Uterus (tissue), 4 donors: ENCODE results near the gene UBALD2. TPM values are rescaled to one million over a fixed set of nuclear protein-coding genes. Genes with fewer than 3 reads are reported as not detected.

ENCODE experiments used
- DNase-seq, 2 donors: peaks; one replicate each; pipeline ENCODE4 v3.0.0-alpha.2; 2019 to 2020
- H3K27ac ChIP-seq, 2 donors: fragments of 200-600 bp; sonication (generic); 1 replicate in 1 of 2; 2 replicates in 1 of 2; pipeline ENCODE4 v1.5.1; 2016 to 2018
- H3K27me3 ChIP-seq, 2 donors: fragments of 200-600 bp; sonication (generic); one replicate each; pipeline ENCODE4 v1.5.1; 2018 to 2019; ENCODE audit warnings: control low read depth in 1 of 2
- H3K36me3 ChIP-seq, 2 donors: fragments of 200-600 bp; sonication (generic); one replicate each; pipeline ENCODE4 v1.5.1; 2019; ENCODE audit warnings: control low read depth in 1 of 2
- H3K4me1 ChIP-seq, 2 donors: fragments of 200-600 bp; sonication (generic); one replicate each; pipeline ENCODE4 v1.5.1; 2018 to 2019; ENCODE audit warnings: control low read depth in 1 of 2
- H3K4me3 ChIP-seq, 2 donors: fragments of 200-600 bp; sonication (generic); 1 replicate in 1 of 2; 2 replicates in 1 of 2; pipeline ENCODE4 v1.5.1; 2018 to 2019; ENCODE audit warnings: mild to moderate bottlenecking in 1 of 2
- H3K9me3 ChIP-seq, 2 donors: fragments of 200-600 bp; sonication (generic); one replicate each; pipeline ENCODE4 v1.5.1; 2019; ENCODE audit warnings: control low read depth in 1 of 2
- CTCF ChIP-seq, 4 experiments: fragments of 200-600 bp in 2 of 4; fragments of 450-650 bp in 2 of 4; sonication (generic) in 2 of 4; IDR thresholded peaks; one replicate each; pipeline ENCODE4 v1.5.1; 2016 to 2019; ENCODE audit warnings: antibody characterized with exemption in 4 of 4, mild to moderate bottlenecking in 2 of 4, moderate library complexity in 1 of 4
- POLR2A ChIP-seq, 2 donors: fragments of 450-650 bp; IDR thresholded peaks; one replicate each; pipeline ENCODE4 v1.6.1; 2016; ENCODE audit warnings: antibody characterized with exemption in 2 of 2, mild to moderate bottlenecking in 1 of 2, moderate library complexity in 1 of 2
- intact Hi-C: fragments of 100-400 bp; cut with DNase I; formaldehyde crosslinking; loops from one replicate; pipeline ENCODE4 v1.15.1; 2023; ENCODE audit warnings: low total_unique reads
- total RNA-seq, 4 donors: library from RNA; depleted of rRNA in 3 of 4; stranded (reverse); fragments of >200 nt in 3 of 4; gene quantifications; one replicate each; pipeline versions ENCODE4 v1.1.0 to v1.2.4, GENCODE V29; 2014 to 2023
- donor health status: DM: yes; HTN: yes; CAD: no.

Gene UBALD2
- total RNA-seq, 4 donors from 2014 or later: 2.0 to 17.4 (median 9.2) TPM

- Histone ChIP-seq H3K4me3 (no peak overlapping the region), H3K27me3 (peaks cover 0 to 4% of the 10 kb centered on the region in 2 donors), H3K36me3 (no peaks in the 10 kb centered on the region), H3K9me3 (no peaks in the 10 kb centered on the region), H3K4me1 (no peaks in the 10 kb centered on the region), H3K27ac (no peak overlapping the region)
- intact Hi-C loops: loop anchor here (10.0 kb wide), 1 partner anchor 497 kb away; no protein-coding TSS in a partner anchor
- no peak for TF ChIP-seq CTCF (IDR thresholded peaks at IDR 0.05)
- no peak for DNase-seq
Observed at GRCh38 chr17:76247304-76247703, 17.8 kb upstream of the UBALD2 start.

- intact Hi-C loops: loop anchor here (10.0 kb wide), 1 partner anchor 497 kb away; no protein-coding TSS in a partner anchor
- Histone ChIP-seq H3K4me1 (no peaks in the 10 kb centered on the region), H3K27me3 (peaks cover 0 to 4% of the 10 kb centered on the region in 2 donors), H3K4me3 (no peak overlapping the region), H3K9me3 (no peaks in the 10 kb centered on the region), H3K27ac (no peak overlapping the region), H3K36me3 (no peaks in the 10 kb centered on the region)
- no peak for DNase-seq
- no peak for TF ChIP-seq POLR2A (IDR thresholded peaks at IDR 0.05)
- TF ChIP-seq CTCF (IDR thresholded peaks at IDR 0.05): no peak
Observed at GRCh38 chr17:76248013-76248782, 16.9 kb upstream of the UBALD2 start.

- Histone ChIP-seq H3K4me3 (no peak overlapping the region), H3K27ac (no peak overlapping the region), H3K9me3 (no peaks in the 10 kb centered on the region), H3K4me1 (no peaks in the 10 kb centered on the region), H3K27me3 (peaks cover 0 to under 1% of the 10 kb centered on the region in 2 donors), H3K36me3 (no peaks in the 10 kb centered on the region)
- no peak for DNase-seq
- intact Hi-C loops: no loop called here
- TF ChIP-seq CTCF (IDR thresholded peaks at IDR 0.05) (no peak), POLR2A (IDR thresholded peaks at IDR 0.05) (no peak)
Observed at GRCh38 chr17:76250141-76250540, 15.0 kb upstream of the UBALD2 start.

GRCh38 chr17:76251478-76252039 is 13.6 kb upstream of the UBALD2 start:
- DNase-seq: no peak
- Histone ChIP-seq H3K4me1 (no peaks in the 10 kb centered on the region), H3K4me3 (no peak overlapping the region), H3K27ac (peak overlapping the region in 1 of 2 donors; percentile 25), H3K9me3 (no peaks in the 10 kb centered on the region), H3K36me3 (no peaks in the 10 kb centered on the region), H3K27me3 (no peaks in the 10 kb centered on the region)
- TF ChIP-seq CTCF (IDR thresholded peaks at IDR 0.05) (no peak), POLR2A (IDR thresholded peaks at IDR 0.05) (no peak)
- intact Hi-C loops: no loop called here
